Osteocyte (in vitro differentiated cells): ENCODE measurements around the gene GPR146. TPM values are rescaled to one million over a fixed set of nuclear protein-coding genes. Genes with fewer than 3 reads are reported as not detected.

ENCODE experiments used
- DNase-seq: peaks from one replicate; pipeline ENCODE4 v3.0.0; 2021; ENCODE audit warnings: mixed read lengths; ENCODE audit not compliant: unreplicated experiment; ENCODE audit errors: extremely low spot score
- H3K27ac Mint-ChIP-seq: one replicate; pipeline ENCODE4 v1.8.0; 2021; ENCODE audit warnings: mild to moderate bottlenecking, mixed read lengths; ENCODE audit not compliant: unreplicated experiment
- H3K27me3 Mint-ChIP-seq: one replicate; pipeline ENCODE4 v1.8.0; 2021; ENCODE audit warnings: mixed read lengths; ENCODE audit not compliant: unreplicated experiment
- H3K36me3 Mint-ChIP-seq: one replicate; pipeline ENCODE4 v1.8.0; 2021; ENCODE audit warnings: mixed read lengths; ENCODE audit not compliant: unreplicated experiment
- H3K4me1 Mint-ChIP-seq: one replicate; pipeline ENCODE4 v1.8.0; 2021; ENCODE audit warnings: mixed read lengths; ENCODE audit not compliant: unreplicated experiment
- H3K4me3 Mint-ChIP-seq: one replicate; pipeline ENCODE4 v1.8.0; 2021; ENCODE audit warnings: mild to moderate bottlenecking, moderate library complexity, mixed read lengths; ENCODE audit not compliant: unreplicated experiment
- H3K9me3 Mint-ChIP-seq: one replicate; pipeline ENCODE4 v1.8.0; 2021; ENCODE audit warnings: mixed read lengths; ENCODE audit not compliant: unreplicated experiment
- total RNA-seq: library from RNA; stranded (reverse); gene quantifications from 2 replicates; pipeline ENCODE4 v1.2.1, GENCODE V29; 2021
- TF ChIP-seq, protein P1 (sequence below): fragments of 200-600 bp; sonication (generic); IDR thresholded peaks from 2 replicates; pipeline ENCODE4 v1.5.0; 2021; ENCODE audit warnings: antibody characterized with exemption, mild to moderate bottlenecking, moderate library complexity

Gene GPR146
- total RNA-seq, 1 donor from 2014 or later, result 2.8 TPM

DNA sequence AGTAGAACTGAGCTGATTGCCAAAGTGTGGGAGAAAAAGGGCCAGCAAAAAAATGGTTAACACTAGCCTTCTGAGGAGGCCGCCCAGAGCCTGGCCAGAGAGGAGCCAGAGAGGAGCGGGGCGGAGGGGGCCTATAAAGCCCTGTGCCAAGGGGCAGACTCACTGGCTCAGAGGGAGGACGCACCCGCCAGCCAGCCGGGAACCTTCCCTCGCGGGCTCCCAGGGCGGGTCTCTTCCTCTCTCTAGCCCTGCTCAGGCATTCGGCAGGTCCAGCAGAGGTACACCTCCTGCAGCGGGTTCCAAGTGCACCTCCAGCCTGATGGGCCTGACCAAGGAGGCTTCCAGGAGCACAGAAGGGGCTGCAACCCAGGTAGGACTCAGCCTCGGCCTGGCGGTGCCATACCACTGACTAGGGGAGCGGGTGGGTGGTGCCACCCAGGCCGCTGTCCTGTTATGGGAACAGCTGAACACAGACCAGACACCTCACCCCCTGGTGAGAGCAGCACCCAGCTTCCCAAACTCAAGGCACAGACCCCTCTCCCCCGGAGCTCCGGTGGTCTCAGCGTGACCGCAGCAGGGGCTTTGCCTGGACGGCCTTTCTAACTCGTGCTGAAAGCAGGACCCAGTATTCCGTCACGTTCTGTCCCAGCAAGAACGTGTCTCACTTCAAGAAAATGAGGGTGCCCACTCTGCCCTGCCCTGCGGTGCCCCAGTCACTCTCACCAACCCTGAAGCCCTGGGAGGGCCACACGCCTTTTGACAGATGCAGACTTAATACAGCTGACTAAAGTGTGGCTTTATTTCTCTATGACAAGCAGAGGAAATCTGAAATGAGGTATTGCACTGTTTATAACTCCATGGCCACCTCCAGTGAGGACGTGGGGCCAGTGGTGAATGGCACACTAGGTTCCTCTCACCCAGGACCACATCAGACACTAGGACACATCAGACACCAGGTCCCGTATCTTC lies 43.9 kb downstream of the GPR146 start, which contains the start of gene GPER1:
Gene GPER1 (plus strand): TSS at position 162 of the 969 bp plus-strand sequence. CDS start 3,616 bp downstream, outside the sequence.
- Mint-ChIP-seq H3K27me3 (no peaks in the 10 kb centered on the region), H3K27ac (peak within 1 kb of the TSS; percentile 81), H3K4me1 (peaks cover 54% of the 10 kb centered on the region), H3K4me3 (peak within 1 kb of the TSS; percentile 76), H3K9me3 (no peaks in the 10 kb centered on the region), H3K36me3 (peaks cover 13% of the 10 kb centered on the region)
- no peak for DNase-seq
- TF ChIP-seq, protein P1, sequence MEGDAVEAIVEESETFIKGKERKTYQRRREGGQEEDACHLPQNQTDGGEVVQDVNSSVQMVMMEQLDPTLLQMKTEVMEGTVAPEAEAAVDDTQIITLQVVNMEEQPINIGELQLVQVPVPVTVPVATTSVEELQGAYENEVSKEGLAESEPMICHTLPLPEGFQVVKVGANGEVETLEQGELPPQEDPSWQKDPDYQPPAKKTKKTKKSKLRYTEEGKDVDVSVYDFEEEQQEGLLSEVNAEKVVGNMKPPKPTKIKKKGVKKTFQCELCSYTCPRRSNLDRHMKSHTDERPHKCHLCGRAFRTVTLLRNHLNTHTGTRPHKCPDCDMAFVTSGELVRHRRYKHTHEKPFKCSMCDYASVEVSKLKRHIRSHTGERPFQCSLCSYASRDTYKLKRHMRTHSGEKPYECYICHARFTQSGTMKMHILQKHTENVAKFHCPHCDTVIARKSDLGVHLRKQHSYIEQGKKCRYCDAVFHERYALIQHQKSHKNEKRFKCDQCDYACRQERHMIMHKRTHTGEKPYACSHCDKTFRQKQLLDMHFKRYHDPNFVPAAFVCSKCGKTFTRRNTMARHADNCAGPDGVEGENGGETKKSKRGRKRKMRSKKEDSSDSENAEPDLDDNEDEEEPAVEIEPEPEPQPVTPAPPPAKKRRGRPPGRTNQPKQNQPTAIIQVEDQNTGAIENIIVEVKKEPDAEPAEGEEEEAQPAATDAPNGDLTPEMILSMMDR, result no peak

DNA sequence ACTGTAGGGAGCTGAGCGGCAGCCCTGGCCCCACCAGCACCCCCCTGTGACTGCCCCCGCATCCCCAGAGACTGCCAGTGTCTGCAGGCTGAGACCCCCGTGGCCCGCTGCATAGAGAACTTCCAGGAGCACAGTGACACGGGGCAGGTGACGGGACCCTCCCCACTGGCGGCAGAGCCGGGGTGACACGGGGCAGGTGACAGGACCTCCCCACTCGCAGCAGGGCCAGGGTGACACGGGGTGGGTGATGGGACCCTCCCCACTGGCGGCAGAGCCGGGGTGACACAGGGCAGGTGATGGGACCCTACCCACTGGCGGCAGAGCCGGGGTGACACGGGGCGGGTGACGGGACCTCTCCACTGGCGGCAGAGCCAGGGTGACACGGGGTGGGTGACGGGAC lies 45.9 kb downstream of the GPR146 start:
- Mint-ChIP-seq H3K9me3 (no peaks in the 10 kb centered on the region), H3K27ac (no peak overlapping the region), H3K27me3 (no peaks in the 10 kb centered on the region), H3K36me3 (peaks cover 13% of the 10 kb centered on the region), H3K4me3 (no peak overlapping the region), H3K4me1 (peaks cover 45% of the 10 kb centered on the region)
- DNase-seq, result no peak
- TF ChIP-seq, protein P1, result no peak

DNA sequence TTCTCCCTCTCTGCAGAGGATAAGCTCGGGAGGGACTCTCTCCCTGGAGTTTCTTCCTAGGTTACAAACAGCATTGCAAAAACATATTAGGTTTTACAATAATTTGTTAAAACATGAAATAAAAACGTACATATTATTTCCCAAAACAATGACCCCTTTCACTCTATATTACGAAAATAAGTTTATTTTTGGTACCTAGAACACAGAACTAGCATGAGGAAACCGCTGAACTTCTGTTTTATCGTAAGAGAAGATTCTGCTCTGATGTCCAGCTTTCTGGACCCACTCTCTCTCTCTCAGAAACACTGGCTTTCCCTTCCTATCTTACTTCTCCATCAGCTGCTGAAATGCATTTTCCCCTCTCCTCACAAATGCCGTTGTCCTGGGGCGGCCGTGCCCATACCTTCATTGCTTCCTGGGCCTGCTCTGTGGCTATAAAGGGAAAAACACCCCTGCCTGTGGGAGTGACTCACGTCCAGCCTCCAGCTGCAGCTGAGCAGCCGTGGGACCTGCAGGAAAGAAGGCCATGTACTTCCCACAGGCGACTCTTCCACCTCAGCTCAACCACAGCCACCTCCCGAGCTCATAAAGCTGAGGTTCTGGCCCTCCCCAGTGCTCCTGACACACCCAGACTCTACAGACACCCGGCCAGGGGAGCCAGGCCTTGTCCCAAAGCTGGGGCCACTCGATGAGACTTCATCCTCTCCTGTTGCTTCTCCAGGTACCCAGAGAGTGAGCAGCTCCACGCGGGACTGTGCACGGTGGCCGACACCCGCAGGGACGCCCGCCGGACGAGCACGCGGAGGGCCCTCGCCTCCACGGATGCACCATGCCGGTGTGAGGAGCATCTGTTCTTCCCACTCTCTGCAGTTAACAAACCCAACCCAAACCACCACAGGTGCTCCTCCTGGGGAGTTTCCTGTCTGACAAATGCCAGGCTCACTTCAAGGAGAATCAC lies 46.6 kb downstream of the GPR146 start:
- H3K9me3 Mint-ChIP-seq, result no peaks in the 10 kb centered on the region
- DNase-seq, result no peak
- peaks cover 13% of the 10 kb centered on the region for H3K36me3 Mint-ChIP-seq
- no peaks in the 10 kb centered on the region for H3K27me3 Mint-ChIP-seq
- H3K4me1 Mint-ChIP-seq, result peaks cover 40% of the 10 kb centered on the region
- H3K4me3 Mint-ChIP-seq, result no peak overlapping the region
- TF ChIP-seq, protein P1, result no peak
- peak overlapping the region; percentile 14 for H3K27ac Mint-ChIP-seq

DNA sequence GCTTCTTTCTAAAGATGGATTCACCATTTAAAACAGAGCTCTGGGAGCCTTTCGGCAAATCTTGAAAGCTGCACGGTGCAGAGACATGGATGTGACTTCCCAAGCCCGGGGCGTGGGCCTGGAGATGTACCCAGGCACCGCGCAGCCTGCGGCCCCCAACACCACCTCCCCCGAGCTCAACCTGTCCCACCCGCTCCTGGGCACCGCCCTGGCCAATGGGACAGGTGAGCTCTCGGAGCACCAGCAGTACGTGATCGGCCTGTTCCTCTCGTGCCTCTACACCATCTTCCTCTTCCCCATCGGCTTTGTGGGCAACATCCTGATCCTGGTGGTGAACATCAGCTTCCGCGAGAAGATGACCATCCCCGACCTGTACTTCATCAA lies 47.3 kb downstream of the GPR146 start:
- no peak overlapping the region for H3K4me3 Mint-ChIP-seq
- H3K27me3 Mint-ChIP-seq, result no peaks in the 10 kb centered on the region
- H3K4me1 Mint-ChIP-seq, result peaks cover 33% of the 10 kb centered on the region
- no peak for DNase-seq
- H3K36me3 Mint-ChIP-seq, result peaks cover 13% of the 10 kb centered on the region
- H3K27ac Mint-ChIP-seq, result no peak overlapping the region
- no peaks in the 10 kb centered on the region for H3K9me3 Mint-ChIP-seq
- TF ChIP-seq, protein P1, result no peak
